Ishikawa (cell line): ENCODE data around the gene LRRFIP2.

Experiments
- CEBPB ChIP-seq: IDR thresholded peaks from 2 replicates; pipeline ENCODE4 v1.6.1; 2012
- CREB1 ChIP-seq: IDR thresholded peaks from 2 replicates; pipeline ENCODE4 v1.6.1; 2012; ENCODE audit warnings: low read depth
- EGR1 ChIP-seq: IDR thresholded peaks from 2 replicates; pipeline ENCODE4 v1.6.1; 2012
- EP300 ChIP-seq: IDR thresholded peaks from 2 replicates; pipeline ENCODE4 v1.6.1; 2012; ENCODE audit warnings: borderline replicate concordance
- FOXM1 ChIP-seq: IDR thresholded peaks from 2 replicates; pipeline ENCODE4 v1.6.1; 2012; ENCODE audit warnings: low read depth, borderline replicate concordance
- NFIC ChIP-seq: IDR thresholded peaks from 2 replicates; pipeline ENCODE4 v1.6.1; 2012
- RAD21 ChIP-seq: IDR thresholded peaks from 2 replicates; pipeline ENCODE4 v1.6.1; 2012; ENCODE audit warnings: low read depth
- TAF1 ChIP-seq: IDR thresholded peaks from 2 replicates; pipeline ENCODE4 v1.6.1; 2012; ENCODE audit warnings: low read depth, mild to moderate bottlenecking
- TCF12 ChIP-seq: IDR thresholded peaks from 2 replicates; pipeline ENCODE4 v1.6.1; 2012; ENCODE audit warnings: low read depth
- TEAD4 ChIP-seq: IDR thresholded peaks from 2 replicates; pipeline ENCODE4 v1.6.1; 2012
- YY1 ChIP-seq: IDR thresholded peaks from 2 replicates; pipeline ENCODE4 v1.6.1; 2012; ENCODE audit warnings: low read depth
- ZBTB7A ChIP-seq: IDR thresholded peaks from 2 replicates; pipeline ENCODE4 v1.6.1; 2012; ENCODE audit warnings: low read depth
- TF ChIP-seq, protein P1 (sequence below): IDR thresholded peaks from 2 replicates; pipeline ENCODE4 v1.6.1; 2012; ENCODE audit warnings: low read depth, mild to moderate bottlenecking
- TF ChIP-seq, protein P2 (sequence below): IDR thresholded peaks from 2 replicates; pipeline ENCODE4 v1.6.1; 2012
- TF ChIP-seq, protein P3 (sequence below): IDR thresholded peaks from 2 replicates; pipeline ENCODE4 v1.6.1; 2012

The LRRFIP2 gene

GRCh38 chr3:37032961-37033360 is 141.4 kb downstream of the LRRFIP2 start:
- no peak for TF ChIP-seq TEAD4
- TF ChIP-seq, protein P1, sequence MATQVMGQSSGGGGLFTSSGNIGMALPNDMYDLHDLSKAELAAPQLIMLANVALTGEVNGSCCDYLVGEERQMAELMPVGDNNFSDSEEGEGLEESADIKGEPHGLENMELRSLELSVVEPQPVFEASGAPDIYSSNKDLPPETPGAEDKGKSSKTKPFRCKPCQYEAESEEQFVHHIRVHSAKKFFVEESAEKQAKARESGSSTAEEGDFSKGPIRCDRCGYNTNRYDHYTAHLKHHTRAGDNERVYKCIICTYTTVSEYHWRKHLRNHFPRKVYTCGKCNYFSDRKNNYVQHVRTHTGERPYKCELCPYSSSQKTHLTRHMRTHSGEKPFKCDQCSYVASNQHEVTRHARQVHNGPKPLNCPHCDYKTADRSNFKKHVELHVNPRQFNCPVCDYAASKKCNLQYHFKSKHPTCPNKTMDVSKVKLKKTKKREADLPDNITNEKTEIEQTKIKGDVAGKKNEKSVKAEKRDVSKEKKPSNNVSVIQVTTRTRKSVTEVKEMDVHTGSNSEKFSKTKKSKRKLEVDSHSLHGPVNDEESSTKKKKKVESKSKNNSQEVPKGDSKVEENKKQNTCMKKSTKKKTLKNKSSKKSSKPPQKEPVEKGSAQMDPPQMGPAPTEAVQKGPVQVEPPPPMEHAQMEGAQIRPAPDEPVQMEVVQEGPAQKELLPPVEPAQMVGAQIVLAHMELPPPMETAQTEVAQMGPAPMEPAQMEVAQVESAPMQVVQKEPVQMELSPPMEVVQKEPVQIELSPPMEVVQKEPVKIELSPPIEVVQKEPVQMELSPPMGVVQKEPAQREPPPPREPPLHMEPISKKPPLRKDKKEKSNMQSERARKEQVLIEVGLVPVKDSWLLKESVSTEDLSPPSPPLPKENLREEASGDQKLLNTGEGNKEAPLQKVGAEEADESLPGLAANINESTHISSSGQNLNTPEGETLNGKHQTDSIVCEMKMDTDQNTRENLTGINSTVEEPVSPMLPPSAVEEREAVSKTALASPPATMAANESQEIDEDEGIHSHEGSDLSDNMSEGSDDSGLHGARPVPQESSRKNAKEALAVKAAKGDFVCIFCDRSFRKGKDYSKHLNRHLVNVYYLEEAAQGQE, result no peak
- TF ChIP-seq, protein P2, sequence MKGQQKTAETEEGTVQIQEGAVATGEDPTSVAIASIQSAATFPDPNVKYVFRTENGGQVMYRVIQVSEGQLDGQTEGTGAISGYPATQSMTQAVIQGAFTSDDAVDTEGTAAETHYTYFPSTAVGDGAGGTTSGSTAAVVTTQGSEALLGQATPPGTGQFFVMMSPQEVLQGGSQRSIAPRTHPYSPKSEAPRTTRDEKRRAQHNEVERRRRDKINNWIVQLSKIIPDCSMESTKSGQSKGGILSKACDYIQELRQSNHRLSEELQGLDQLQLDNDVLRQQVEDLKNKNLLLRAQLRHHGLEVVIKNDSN, result no peak
- no peak for TF ChIP-seq FOXM1
- no peak for TF ChIP-seq CEBPB
- TF ChIP-seq, protein P3, sequence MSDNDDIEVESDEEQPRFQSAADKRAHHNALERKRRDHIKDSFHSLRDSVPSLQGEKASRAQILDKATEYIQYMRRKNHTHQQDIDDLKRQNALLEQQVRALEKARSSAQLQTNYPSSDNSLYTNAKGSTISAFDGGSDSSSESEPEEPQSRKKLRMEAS, result no peak
- no peak for TF ChIP-seq TCF12
- no peak for TF ChIP-seq EGR1
- TF ChIP-seq ZBTB7A, result no peak
- no peak for TF ChIP-seq CREB1
- TF ChIP-seq YY1, result no peak
- TF ChIP-seq EP300, result no peak
- TF ChIP-seq TAF1, result no peak

- TF ChIP-seq CEBPB (no peak), YY1 (no peak), EP300 (no peak), EGR1 (no peak), NFIC (no peak), TAF1 (no peak), ZBTB7A (no peak), RAD21 (no peak)
- TF ChIP-seq, protein P2, result no peak
These were observed 143.2 kb downstream of the LRRFIP2 start for GRCh38 chr3:37031096-37031682.

GRCh38 chr3:37030588-37030987 is 143.8 kb downstream of the LRRFIP2 start:
- TF ChIP-seq CREB1, result no peak
- no peak for TF ChIP-seq TAF1
- no peak for TF ChIP-seq NFIC
- TF ChIP-seq, protein P1, result no peak
- TF ChIP-seq TEAD4, result no peak
- TF ChIP-seq, protein P3, result no peak
- TF ChIP-seq CEBPB, result no peak
- no peak for TF ChIP-seq TCF12
- no peak for TF ChIP-seq EP300
- TF ChIP-seq ZBTB7A, result no peak
- TF ChIP-seq FOXM1, result no peak
- TF ChIP-seq YY1, result no peak
- TF ChIP-seq EGR1, result no peak
- TF ChIP-seq RAD21, result no peak

GRCh38 chr3:37029516-37030163 is 144.7 kb downstream of the LRRFIP2 start:
- TF ChIP-seq RAD21 (no peak), YY1 (no peak), CEBPB (no peak), EP300 (no peak)
- TF ChIP-seq, protein P3, result no peak

- TF ChIP-seq RAD21, result no peak
These were observed 145.3 kb downstream of the LRRFIP2 start for GRCh38 chr3:37029111-37029510.

- TF ChIP-seq TAF1 (no peak), CREB1 (no peak), EP300 (no peak), NFIC (no peak), RAD21 (no peak)
- TF ChIP-seq, protein P2, result no peak
- TF ChIP-seq, protein P3, result no peak
These were observed 146.1 kb downstream of the LRRFIP2 start for GRCh38 chr3:37028329-37028728.
